Measurements from ENCODE around the gene COL15A1.

The COL15A1 gene

DNA sequence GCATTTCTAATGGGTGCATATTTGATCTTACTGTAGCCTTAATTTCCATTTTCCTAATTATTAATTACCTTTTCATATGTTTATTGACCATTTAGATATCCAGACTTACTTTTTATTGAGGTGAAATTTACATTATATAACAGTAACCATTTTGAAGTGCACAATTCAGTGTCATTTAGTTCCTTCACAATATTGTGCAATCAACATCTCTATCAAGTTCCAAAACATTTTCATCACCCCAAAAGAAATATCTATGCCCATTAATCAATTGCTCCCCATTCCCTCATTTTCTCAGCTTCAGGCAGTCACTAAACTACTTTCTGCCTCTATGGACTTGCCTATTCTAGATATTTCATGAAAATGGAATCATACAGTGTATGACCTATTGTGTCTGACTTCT lies 5.9 kb downstream of the COL15A1 start:
- no peak for DNase-seq (ENCODE audit: low spot score)

- no peak for DNase-seq (ENCODE audit: low spot score)
These were observed 6.6 kb downstream of the COL15A1 start for GRCh38 chr9:98950262-98950661.

GRCh38 chr9:98951967-98952366 lies 8.3 kb downstream of the COL15A1 start:
- no peak for DNase-seq (ENCODE audit: low spot score)

GRCh38 chr9:98953581-98954243 lies 10.0 kb downstream of the COL15A1 start:
- no peak for DNase-seq (ENCODE audit: low spot score)

DNA sequence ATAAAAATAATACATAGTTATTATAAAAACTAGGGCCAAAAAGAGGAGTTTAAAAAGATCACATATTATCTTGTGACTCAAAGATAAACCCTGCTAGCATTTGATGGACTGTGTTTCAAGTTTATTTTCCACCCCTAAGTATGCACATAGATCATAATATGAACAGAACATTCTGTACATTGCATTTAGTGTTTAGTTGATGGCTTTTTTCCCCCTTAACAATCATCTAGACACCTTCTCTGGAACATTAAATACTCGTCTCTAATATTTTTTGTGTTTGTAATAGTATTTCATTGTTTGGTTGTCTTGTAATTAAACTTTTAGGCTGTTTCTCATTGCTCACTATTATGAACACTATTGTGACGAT lies 10.5 kb downstream of the COL15A1 start:
- no peak for DNase-seq (ENCODE audit: low spot score)

DNA sequence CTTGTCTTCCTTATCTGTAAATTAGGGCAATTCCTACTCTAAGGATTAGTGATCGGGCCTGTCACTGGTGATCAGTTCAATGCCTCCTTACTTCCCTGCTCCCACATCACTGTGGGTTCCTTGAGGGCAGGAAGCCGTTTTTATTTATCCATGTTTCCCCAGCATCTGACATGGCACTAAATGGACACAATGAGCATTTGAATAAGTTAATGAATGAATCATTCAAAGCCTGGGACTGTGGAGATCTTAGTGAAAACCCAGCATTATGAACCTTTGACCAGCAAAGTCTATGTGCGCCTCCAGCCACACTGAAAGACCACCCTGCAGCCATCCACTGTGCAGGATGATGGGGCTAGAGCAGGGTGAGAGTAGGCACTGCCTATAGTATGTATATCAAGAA lies 11.6 kb downstream of the COL15A1 start:
- no peak for DNase-seq (ENCODE audit: low spot score)

- DNase-seq (ENCODE audit: low spot score), result no peak
These were observed 14.1 kb downstream of the COL15A1 start for GRCh38 chr9:98957826-98958225.

DNA sequence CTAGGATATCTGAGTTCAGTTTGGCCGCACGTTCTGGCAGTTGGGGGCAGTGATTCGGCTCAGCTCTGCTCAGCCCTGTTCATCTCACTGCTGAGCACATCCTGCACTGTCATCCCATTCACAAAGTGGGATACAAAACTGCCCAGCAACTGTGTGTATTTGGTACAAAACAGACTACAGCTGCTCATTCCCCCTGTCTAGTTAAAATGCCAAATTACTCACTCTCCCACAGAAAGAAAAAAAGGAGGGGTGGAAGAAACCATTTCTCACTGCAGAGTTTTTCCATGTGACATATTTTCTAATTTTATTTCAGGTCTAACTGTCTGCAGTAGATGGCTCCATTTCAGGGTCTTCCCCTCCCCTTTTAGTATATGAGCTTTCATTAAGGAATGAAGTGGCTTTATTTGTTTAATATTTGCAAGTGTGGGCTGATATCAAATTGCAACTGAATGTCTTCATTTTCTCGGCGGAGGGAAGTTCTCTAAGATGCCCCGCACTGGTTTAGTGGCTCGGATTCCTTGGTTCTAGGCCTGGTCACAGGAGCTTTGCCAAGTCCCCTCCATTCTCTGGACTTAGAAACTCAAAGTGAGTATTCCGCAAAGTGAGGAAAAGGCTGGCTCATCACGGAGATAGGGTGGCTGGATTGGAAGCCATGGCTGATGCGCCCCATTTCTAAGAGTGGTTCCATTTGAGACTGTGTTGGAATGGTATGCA lies 14.7 kb downstream of the COL15A1 start:
- no peak for DNase-seq (ENCODE audit: low spot score)

DNA sequence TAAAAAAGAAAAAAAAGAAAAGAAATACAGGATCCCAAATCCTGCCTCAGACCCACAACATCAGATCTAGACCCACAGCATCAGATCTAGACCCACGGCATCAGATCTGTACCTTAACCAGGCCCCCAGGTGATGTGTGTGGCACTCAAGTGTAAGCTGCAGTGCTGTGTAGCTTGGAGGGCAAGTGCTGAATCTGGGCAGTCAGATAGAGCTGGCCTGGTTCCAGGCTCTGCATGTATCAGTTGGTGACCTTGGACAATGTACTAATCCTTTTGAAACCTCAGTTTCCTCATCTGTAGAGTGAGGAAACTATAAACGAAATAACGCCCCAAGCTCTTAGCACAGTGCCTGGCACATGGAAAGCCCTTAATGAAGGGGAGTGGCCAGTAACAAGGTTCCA lies 16.7 kb downstream of the COL15A1 start:
- no peak for DNase-seq (ENCODE audit: low spot score)

- no peak for DNase-seq (ENCODE audit: low spot score)
These were observed 17.9 kb downstream of the COL15A1 start for GRCh38 chr9:98961513-98962180.

DNA sequence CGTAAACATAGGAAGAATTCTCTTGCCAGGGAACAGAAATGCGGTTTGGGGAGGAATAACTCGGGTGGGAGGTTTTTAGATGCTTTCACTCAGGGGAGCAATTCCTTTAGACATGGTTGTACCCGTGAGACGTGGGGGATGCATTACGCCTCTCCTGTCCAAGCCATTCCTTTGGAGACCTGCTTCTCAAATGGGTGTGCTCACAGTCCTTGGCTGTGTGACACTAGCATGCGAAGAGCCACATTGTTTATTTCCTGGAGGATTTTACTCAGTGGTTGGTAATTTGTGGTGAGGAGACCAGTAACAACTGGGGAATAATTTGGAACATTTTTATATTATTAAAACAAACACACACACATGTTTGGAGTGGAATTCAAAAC lies 18.5 kb downstream of the COL15A1 start:
- DNase-seq (ENCODE audit: low spot score), result no peak

- DNase-seq (ENCODE audit: low spot score), result no peak
These were observed 19.2 kb downstream of the COL15A1 start for GRCh38 chr9:98962861-98963260.

DNA sequence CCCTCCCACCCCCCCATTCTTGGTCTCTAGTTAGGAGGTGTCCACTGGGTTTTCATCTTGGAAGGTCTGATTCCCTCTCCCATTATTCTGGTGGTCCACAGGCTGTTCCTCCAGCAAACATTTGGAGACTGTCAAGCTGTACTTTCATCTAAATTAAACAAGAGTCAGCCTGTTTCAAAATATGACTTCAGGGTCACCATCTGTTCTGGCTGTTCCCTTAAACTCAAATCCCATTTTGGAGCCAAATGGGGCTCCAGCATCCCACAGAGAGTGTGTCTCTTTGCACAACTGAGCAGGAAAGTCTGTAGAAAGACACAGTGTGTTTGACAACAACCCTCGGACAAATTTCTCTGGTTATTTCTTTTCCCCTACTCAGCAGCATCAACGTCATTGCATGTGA lies 20.5 kb downstream of the COL15A1 start:
- DNase-seq (ENCODE audit: low spot score), result no peak

DNA sequence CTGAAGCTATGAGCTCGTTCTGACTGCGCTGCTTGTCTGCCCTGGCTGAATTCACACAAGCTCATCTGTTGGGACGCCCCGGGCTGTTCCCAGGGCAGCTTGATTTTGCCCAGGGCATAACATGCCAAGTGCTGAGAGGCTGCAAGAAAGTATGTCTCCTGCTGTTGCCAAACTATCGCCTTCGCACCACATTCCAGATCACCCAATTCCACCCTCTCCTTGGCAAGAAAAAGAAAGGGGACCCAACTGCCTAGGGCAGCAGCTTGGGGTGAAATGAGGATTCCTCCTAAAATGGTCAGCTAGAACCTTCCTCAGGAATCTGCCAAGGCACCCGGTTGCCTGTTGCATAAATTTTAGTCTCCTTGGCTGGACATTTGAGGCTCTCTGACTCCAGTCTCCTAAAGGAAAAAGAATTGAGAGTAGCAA lies 21.2 kb downstream of the COL15A1 start:
- DNase-seq (ENCODE audit: low spot score), result no peak

GRCh38 chr9:98966676-98967075 lies 23.0 kb downstream of the COL15A1 start:
- DNase-seq (ENCODE audit: low spot score), result no peak

- DNase-seq (ENCODE audit: low spot score), result no peak
These were observed 23.6 kb downstream of the COL15A1 start for GRCh38 chr9:98967257-98967656.

DNA sequence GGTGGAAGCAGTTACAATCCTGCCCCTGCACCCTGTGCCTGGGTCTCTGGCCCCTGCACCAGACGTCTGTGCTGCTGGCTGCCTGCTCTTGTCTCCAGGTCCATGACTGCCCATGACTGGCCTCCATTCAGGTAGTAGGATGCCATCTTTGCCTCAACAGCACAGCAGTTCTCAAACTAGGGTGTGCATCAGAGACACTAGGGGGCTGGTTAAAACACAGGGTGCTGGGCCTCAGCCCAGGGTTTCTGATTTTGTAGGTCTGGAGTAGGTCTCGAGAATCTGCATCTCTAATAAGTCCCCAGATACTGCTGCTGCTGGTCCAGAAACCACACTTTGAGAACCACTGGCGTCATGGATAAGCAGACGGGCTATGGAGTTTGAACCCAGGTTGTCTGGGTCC lies 24.0 kb downstream of the COL15A1 start:
- DNase-seq (ENCODE audit: low spot score), result no peak

- no peak for DNase-seq (ENCODE audit: low spot score)
These were observed 25.1 kb downstream of the COL15A1 start for GRCh38 chr9:98968601-98969337.

- DNase-seq (ENCODE audit: low spot score), result no peak
These were observed 26.9 kb downstream of the COL15A1 start for GRCh38 chr9:98970532-98971041.

GRCh38 chr9:98971168-98971914 lies 27.6 kb downstream of the COL15A1 start:
- DNase-seq (ENCODE audit: low spot score), result peak; percentile 4

GRCh38 chr9:98971915-98972223 lies 28.2 kb downstream of the COL15A1 start:
- no peak for DNase-seq (ENCODE audit: low spot score)

- DNase-seq (ENCODE audit: low spot score), result no peak
These were observed 29.0 kb downstream of the COL15A1 start for GRCh38 chr9:98972716-98973115.

Data from LoVo (cell line).